HG03097 (cell line): Measurements from ENCODE around the gene BARX2.
"Not testable (repeated sequence)": the region's sequence is repeated elsewhere in the genome, so short reads cannot be mapped to it uniquely, and the experiment has no call there.

Source experiments
- ATAC-seq: cut with Tn5 transposase; IDR thresholded peaks from one replicate; pipeline ENCODE4 v1.9.1; 2021; ENCODE audit not compliant: unreplicated experiment, low FRiP score

BARX2 gene, protein sequence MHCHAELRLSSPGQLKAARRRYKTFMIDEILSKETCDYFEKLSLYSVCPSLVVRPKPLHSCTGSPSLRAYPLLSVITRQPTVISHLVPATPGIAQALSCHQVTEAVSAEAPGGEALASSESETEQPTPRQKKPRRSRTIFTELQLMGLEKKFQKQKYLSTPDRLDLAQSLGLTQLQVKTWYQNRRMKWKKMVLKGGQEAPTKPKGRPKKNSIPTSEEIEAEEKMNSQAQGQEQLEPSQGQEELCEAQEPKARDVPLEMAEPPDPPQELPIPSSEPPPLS

DNA sequence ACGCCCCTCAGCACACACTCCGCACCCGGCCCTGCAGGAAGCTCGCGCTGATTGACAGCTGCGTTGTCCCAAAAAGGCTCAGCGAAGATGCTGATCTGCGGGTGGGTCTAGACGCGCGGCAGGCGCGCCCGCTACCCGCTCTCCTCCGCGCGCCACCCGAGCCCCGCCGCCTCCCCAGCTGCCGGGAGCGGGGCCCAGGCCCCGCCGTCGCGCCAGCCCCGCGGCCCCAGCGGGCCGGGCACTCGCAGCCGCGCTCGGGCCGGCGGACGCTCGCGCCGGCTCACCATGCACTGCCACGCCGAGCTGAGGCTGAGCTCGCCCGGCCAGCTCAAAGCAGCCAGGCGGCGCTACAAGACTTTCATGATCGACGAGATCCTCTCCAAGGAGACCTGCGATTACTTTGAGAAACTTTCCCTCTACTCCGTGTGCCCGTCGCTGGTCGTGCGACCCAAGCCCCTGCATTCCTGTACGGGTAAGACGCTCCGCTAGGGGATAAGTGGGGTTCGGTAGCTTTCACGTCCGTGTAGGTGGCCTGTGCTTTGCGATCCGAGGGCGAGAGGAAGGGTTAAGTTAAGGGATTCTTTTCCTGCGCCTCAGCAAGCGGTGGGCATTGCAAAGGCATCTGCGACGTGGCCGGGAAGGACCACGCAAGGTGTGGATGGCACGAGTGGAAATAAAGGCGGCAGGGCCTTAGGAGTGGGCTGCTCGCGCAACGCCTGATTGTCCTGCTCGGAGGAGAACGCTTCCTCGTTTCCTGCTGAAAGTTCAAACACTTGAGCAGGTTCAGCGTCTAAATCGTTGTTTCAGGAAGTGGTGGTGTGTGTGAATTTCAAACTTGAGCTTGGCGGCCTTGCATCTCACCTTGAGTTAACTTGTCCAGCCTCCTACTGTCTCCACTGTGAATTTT lies at the start of gene BARX2:
Gene BARX2 (plus strand): TSS at position 98 of the 907 bp plus-strand sequence. CDS start 188 bp downstream, at position 286.
- no peak for ATAC-seq

DNA sequence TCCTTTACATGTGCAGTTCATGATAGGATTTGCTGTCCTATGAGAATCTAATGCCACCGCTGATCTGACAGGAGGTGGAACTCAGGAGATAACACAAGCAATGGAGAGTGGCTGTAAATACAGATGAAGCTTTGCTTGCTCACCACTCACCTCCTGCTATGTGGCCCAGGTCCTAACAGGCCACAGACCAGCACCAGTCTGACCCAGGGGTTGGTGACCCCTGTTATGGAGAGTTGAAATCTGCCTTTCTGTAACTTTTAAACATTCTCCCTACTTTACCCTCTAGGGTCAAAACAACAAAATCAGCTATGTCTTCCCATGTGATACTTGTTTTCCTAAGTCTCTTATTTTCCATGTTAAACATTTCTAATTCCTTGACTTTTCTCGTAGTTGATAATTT lies 48.7 kb upstream of the BARX2 start:
- ATAC-seq = no peak

DNA sequence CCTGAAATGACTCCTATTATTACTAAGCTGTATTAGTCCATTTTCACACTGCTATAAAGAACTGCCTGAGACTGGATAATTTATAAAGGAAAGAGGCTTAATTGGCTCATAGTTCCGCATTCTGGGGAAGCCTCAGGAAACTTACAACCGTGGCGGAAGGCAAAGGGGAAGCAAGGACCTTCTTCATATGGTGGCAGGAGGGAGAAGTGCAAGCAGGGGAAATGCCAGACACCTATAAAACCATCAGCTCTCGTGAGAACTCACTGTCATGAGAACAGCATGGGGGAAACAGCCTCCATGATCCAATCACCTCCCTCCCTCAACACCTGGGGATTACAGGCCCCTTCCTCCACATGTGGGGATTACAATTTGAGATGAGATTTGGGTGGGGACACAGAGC lies 47.9 kb upstream of the BARX2 start:
- not testable (repeated sequence) for ATAC-seq

DNA sequence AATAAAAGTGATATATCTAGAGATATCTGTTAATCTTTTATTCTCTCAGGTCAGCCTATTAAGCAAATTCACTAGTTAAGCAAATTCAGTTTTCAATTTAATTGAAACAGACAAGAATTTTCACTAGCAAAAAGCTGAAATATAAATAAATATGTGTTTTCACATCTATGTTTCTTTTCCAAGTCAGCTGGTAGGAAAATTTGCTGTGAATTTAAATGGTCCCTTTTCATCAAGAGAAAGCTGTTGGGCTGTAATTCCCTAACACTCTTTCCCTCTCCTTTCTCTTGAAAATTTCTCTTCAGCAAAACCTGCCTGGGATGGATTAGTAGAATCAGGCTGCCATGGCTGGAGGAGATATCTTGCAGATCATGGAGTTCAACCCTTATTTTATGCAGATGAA lies 46.9 kb upstream of the BARX2 start:
- ATAC-seq = no peak

DNA sequence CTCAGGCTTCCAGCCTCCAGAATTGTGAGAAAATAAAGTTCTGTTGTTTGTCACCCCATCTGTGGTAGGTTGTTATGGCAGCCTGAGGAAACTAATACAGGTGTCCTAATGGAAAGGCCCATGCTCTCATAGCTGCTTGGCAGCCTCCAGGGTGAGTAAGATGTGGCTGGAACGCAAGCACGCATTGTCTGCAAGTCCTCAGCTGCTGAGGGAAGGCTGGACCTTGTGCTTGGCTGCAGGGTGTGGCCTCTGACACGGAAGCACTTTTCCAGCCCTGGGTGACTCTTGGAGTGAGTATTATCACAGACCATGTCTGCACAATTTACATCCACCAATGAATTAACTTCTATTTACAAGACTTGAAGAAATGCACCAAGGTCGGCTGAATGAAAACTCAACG lies 44.4 kb upstream of the BARX2 start:
- ATAC-seq = no peak

DNA sequence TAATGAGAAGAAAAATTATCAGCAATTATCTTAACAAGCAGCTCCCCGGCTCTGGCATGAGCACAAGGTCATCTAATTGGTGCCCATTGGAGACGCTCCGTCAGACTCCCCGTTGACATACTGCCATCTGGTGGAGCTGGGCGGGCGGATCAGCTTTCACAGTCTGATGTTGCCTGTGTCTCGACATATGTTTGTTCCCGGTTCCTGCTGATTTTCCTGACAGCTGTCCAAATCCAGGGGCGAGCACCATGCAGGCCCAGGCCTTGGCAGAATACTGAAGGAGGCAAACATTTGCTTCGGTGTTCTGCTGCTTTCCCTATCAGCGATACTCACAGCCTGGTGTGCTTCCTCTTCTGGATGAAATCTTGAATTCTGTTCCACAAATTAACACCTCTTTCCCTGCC lies 43.8 kb upstream of the BARX2 start:
- peak; percentile 61 for ATAC-seq

DNA sequence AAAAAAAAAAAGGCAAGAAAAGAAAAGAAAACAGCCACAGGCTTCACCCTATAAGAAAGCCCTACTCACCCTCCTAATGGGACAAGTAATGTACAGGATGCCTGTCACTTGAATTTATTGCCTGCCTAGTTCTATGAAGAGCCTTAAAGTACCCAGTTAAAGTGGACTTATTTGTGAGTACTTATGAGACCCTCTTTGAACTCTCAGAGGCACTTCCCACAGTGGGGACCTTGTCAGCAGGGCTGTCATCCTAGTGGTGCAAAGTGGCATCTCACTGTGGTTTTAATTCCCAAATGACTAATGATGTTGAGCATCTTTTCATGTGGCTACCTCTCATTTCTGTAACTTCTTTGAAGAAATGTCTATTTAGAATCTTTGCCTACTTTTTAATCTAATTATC lies 41.8 kb upstream of the BARX2 start:
- ATAC-seq = no peak

DNA sequence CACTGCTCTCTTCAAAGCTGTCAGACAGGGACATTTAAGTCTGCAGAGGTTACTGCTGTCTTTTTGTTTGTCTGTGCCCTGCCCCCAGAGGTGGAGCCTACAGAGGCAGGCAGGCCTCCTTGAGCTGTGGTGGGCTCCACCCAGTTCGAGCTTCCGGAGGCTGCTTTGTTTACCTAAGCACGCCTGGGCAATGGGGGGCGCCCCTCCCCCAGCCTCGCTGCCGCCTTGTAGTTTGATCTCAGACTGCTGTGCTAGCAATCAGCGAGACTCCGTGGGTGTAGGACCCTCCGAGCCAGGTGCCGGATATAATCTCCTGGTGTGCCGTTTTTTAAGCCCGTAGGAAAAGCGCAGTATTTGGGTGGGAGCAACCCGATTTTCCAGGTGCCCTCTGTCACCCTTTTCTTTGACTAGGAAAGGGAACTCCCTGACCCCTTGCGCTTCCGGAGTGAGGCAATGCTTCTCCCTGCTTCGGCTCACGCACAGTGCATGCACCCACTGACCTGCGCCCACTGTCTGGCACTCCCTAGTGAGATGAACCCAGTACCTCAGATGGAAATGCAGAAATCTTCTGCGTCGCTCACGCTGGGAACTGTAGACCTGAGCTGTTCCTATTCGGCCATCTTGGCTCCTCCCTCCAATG lies 31.2 kb upstream of the BARX2 start:
- ATAC-seq = not testable (repeated sequence)

DNA sequence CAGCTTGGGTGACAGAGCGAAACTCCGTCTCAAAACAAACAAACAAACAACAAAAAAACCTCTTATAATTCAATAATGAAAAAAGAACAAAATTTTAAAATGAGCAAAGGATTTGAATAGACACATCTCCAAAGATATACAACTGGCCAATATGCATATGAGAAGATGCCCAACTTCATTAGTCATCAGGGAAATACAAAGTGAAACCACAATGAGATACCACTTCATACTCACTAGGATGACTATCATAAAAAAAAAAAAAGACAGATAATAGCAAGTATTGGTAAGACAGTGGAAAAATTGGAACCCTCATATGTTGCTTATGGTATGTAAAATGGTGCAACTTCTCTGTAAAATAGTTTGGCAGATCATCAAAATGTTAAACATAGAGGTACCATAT lies 28.7 kb upstream of the BARX2 start:
- ATAC-seq = no peak

DNA sequence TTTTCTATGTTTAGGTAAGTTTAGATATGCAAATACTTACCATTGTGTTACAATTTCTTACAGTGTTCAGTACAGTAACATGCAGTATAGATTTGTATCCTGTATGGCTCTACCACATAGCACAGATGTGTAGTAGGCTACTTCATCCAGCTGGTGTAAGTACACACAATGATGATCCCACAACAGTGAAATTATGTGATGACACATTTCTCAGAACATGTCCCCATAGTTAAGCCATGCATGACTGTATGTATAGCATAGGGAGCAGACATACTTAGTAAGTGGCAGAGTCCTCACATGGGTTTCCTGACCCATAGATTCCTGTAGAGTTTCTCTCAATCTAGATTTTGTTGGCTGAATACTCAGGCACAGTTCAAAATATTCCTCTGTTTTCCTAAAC lies 26.8 kb upstream of the BARX2 start:
- ATAC-seq = no peak

DNA sequence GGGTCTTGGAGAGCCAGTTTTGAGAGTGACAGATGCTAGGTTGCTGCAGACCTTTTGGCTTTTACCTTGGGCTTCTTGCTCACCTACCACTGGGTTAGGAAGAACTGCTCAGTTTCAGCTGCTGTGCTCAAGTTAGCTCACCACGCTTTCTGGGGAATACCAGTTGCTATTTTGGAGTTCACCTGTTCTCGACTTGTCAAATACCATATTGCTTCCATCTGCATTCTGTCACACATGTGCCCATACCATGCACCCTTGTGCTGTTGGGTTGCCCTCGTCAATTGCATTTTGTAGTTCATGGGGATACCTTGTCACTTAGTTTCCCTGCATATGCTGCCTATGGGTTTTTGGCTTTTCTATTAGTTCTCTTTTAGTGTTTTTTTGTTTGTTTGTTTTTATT lies 23.0 kb upstream of the BARX2 start:
- no peak for ATAC-seq

DNA sequence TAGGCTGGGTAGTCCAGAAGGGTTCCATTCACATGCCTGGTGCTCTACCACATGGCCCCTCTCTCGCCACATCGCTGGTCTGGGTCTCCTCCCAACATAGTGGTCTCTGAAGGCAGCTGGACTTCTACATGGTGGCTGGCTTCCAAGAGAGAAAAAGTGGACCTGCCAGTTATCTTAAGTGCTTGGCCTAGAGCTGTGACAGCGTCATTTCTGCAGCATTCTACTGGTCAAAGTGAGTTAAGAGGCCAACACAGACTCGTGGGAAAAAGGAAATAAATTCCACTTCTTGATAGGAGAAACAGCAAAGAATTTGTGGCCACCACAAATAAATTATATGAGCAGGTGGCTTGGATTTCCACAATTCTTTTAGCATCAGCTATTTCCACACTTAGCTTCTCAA lies 21.0 kb upstream of the BARX2 start:
- no peak for ATAC-seq

DNA sequence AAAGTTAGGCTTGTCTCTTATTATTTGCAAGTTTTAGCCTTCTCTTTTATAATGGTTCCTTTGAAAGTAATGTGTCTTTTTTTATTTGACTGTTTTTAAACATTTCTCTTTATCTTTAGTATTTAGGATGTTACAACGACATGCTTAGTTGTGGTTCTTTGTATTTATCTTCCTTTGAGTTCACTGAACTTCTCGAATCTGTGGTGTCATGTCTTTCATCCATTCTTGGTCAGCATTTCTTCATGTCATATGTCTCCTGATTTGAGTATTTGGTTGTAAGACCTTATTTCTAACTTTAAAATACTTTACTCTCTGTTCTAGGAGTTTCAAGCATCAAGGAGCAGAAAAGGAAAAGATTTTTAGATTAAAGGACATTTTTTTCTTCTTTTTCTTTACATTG lies 15.9 kb upstream of the BARX2 start:
- no peak for ATAC-seq

DNA sequence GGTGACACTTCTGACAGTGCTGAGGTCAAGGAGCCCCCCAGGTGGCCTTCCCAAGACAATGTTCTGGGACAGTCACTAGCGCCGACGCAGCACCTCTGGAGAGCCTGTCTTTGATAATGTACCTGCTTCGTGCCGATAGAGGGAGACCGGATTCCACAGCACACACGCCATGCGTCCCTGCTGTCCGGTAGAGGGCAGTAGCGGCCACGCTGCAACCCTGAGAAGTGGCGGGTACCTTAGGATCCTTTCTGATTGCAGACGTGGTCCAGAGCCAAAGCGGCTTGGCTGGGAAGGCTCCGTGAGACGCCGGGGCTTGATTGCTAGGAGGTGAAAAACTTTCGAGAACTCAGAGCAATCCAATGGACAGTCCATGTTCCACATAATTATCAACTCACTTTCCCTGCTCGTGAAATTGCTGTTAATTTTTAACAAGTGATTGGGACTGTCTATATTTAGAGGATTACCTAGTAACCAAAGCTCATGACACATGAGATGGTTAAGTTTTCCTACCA lies 11.4 kb upstream of the BARX2 start:
- peak; percentile 100 for ATAC-seq

DNA sequence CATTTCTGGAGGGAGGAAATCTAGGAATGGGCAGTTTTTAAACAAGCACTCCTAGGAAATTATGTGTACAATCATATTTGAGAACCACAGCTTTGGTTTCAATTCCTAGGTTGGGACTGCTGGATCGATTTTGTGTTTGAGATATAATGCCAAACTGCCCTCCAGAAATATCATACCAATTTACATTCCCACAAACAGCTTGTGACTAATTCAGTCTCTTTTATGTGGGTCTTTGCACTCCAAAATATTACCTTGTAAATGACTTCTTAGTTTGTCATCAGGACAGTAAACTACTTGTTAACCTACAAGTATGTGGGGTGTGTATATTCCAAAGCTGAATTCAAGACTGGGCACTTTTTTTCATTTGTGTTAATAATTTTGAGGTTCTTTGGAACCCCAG lies 9.8 kb upstream of the BARX2 start:
- no peak for ATAC-seq

DNA sequence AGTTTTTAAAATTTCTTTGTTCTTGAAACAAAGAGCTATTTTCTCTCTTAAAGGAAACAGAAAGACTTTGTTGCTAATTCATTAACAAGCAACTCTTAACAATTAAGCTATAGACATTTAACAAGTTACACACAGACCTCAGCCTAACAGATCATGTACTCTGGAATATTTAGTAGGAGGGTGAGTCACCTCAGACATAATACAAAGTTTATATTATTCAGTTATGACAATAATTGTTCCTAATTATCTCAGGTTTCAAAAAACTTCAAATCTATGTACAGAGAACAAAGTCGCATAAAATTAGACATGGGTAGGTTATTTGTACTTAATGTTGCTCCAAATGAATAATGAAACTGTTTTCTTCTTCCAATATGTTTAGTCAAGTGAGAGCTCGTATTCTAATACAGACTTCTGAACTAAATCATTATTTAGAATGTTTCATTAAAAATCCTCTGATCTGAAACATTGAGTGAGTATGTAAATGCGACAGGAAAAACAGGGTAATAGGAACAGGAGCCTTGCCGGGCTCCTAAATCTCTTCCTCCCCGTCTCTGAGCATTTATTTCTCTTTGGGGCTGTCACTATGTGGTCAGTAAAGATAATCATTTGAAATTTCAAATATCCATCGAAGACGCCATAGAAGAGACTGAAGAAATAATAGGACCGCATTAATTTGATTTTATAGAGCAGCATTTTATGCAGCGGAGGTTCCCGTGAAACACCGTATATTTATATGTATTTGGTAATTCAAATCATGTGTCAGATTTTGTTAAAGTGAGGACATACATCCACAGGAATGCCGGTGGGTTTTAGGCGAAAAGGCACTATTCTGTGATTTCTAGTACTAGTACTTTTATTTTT lies 8.7 kb upstream of the BARX2 start:
- ATAC-seq = no peak

DNA sequence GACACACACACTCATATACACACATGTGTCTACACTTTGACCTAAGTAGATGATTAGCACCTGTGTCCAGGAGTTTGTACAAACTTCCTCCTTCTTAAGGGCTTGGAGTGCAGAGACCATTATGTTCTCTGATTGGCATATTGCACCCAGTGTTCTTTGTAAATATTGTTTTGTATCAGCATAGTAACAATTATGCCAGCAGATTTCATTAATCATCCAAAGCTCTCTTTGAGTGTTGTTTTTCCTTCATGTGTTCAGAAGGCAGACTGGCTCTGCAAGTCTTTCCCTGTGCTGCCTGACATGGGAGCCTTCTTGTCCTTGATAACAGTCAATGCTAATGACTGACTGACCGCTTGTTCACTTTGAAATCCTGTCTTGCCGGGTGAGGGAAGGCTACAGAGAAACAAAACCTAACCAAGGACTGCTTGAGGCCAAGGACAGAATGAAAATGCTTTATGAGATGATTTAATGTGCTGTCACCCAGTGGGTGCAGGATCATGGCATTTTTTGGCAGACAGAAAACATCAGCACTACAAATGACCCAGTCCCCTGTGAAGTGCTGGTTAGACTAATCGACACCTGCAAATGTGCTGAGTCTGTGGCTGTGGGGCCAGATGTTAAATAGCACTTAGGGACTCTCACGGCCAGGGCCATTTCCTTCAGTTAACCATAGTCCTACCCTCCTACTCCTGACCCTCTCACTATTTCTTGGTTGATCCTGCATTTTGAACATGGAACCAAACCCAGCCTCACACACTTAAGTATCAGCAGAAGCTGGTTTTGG lies 6.6 kb upstream of the BARX2 start:
- no peak for ATAC-seq

DNA sequence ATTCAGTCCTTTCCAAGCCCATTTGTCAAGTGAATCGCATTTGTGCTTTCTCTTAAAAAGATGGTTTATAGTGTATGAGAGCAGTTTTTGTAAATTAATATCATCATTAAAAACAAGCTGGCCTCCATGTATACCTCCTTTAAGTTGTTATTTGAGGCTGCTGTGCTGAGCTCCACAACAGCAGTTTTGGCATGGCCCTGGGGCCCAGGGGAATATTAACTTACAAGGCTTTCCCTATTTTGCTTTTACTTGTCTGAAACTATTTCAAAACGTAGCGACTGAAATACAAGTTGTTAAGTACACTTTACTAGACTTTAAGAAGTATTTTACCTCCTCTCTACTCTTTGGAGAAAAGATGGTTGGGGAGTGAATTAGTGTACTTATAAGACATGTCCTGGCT lies 4.9 kb upstream of the BARX2 start:
- no peak for ATAC-seq

DNA sequence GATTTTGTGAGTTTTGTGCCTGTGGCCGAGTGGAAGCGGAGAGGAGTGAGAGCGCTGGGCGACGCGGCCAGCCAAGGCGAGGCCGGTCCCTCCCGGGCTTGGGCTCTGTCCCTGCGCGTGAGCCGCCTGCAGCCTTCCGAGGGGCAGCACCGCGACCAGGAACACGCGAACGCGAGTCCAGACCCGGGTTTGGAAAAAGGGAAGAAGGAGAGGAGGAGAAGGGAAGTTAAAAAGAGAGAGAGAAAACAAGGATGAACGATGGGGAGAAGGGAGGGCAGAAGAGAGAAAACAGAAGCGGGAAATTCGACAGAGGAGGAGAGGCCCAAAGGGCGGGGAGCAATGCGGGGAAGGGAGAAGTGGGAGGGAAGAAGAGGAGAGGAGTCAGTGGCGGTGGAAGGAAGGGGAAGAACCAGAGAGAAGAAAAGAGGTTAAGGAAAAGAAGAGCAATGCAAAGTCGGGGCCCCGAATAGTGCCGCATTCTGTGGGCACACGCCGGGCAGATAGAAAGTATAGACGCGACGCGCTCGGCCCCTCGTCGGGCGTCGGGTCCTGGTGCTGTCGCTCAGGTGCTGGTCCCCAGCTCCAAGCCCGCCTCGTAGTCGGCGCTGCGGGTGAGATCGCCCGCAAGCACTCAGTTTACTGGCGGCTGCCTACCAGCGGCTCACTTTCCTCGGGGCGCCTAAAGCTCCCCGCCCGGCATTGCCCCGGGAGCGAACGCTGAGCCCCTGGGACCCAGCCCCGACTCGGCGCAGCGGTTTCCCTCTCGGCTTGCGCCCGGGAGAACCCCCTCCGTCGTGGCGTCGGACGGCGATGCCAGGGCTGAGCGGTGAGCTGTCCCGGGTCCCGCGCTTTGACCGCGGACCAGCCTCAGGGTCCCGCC lies 2.8 kb upstream of the BARX2 start:
- no peak for ATAC-seq
